Right lobe of liver (tissue), 6 donors: ENCODE results near the gene FARS2. TPM values are rescaled to one million over a fixed set of nuclear protein-coding genes. Genes with fewer than 3 reads are reported as not detected.

Experiments
- ATAC-seq, 4 donors: fragments of 200-7000 bp; cut with Tn5 transposase; one replicate each; pipeline ENCODE4 v1.9.1; 2020; ENCODE audit warnings: mild to moderate bottlenecking in 4 of 4, moderate library complexity in 4 of 4
- DNase-seq, 3 donors: peaks; one replicate each; pipeline ENCODE4 v3.0.0-alpha.2; 2020
- H3K27ac ChIP-seq, 3 donors: fragments of 200-600 bp; one replicate each; pipeline ENCODE4 v1.8.0; 2022
- H3K27me3 ChIP-seq, 2 donors: fragments of 200-600 bp; one replicate each; pipeline ENCODE4 v1.8.0; 2022
- H3K36me3 ChIP-seq, 4 donors: fragments of 200-600 bp; sonication (generic) in 1 of 4; one replicate each; pipeline versions ENCODE4 v1.5.1 to v1.8.0; 2017 to 2022; ENCODE audit warnings: control low read depth in 1 of 4
- H3K4me1 ChIP-seq, 4 donors: fragments of 200-600 bp; sonication (generic) in 1 of 4; one replicate each; pipeline versions ENCODE4 v1.5.1 to v1.8.0; 2017 to 2022; ENCODE audit warnings: control low read depth in 1 of 4
- H3K4me3 ChIP-seq, 3 donors: fragments of 200-600 bp; one replicate each; pipeline ENCODE4 v1.8.0; 2022
- H3K9me3 ChIP-seq, 4 donors: fragments of 200-600 bp; sonication (generic) in 1 of 4; one replicate each; pipeline versions ENCODE4 v1.5.1 to v1.8.0; 2017 to 2022; ENCODE audit warnings: control low read depth in 1 of 4
- CTCF ChIP-seq, 4 donors: fragments of 200-600 bp in 3 of 4; fragments of 450-650 bp in 1 of 4; IDR thresholded peaks; one replicate each; pipeline versions ENCODE4 v1.5.1 to v1.8.0; 2016 to 2022; ENCODE audit warnings: antibody characterized with exemption in 4 of 4, mild to moderate bottlenecking in 2 of 4
- POLR2A ChIP-seq: fragments of 450-650 bp; IDR thresholded peaks from one replicate; pipeline ENCODE4 v1.6.1; 2017; ENCODE audit warnings: antibody characterized with exemption, mild to moderate bottlenecking
- WGBS: methylation state at CpG from one replicate; pipeline ENCODE4 v1.1.6; 2018; ENCODE audit warnings: low coverage, low lambda C conversion rate; ENCODE audit not compliant: insufficient coverage; ENCODE audit errors: missing lambda C conversion rate; 5-methylcytosine and 5-hydroxymethylcytosine counted together
- intact Hi-C, 2 donors: fragments of 100-400 bp; cut with DNase I; formaldehyde crosslinking; loops; one replicate each; pipeline versions ENCODE4 v1.11.2 to v1.14.1; 2022
- total RNA-seq, 6 experiments: library from RNA; depleted of rRNA in 2 of 6; stranded (reverse); fragments of >200 nt in 2 of 6; fragmentation: NEBNext Ultra II Directional in 3 of 6; extraction: Animal tissue kit (Norgen Biotek cat#: 25700) in 3 of 6; gene quantifications; one replicate each; pipeline versions ENCODE4 v1.1.0 to v1.2.4, GENCODE V29; 2016 to 2023
- donor health status: DM: no; HTN: yes; CAD: no.
- donor health status: DM: no; HTN: no; CAD: no.
- donor health status: DM: no; HTN: no; CAD: no.
- donor health status: DM: no; HTN: yes; CAD: no.
- donor health status: DM: no; HTN: yes; CAD: no.

The FARS2 gene
- total RNA-seq, 6 experiments from 2014 or later, result 7.2 to 12.9 (median 11.7) TPM

DNA sequence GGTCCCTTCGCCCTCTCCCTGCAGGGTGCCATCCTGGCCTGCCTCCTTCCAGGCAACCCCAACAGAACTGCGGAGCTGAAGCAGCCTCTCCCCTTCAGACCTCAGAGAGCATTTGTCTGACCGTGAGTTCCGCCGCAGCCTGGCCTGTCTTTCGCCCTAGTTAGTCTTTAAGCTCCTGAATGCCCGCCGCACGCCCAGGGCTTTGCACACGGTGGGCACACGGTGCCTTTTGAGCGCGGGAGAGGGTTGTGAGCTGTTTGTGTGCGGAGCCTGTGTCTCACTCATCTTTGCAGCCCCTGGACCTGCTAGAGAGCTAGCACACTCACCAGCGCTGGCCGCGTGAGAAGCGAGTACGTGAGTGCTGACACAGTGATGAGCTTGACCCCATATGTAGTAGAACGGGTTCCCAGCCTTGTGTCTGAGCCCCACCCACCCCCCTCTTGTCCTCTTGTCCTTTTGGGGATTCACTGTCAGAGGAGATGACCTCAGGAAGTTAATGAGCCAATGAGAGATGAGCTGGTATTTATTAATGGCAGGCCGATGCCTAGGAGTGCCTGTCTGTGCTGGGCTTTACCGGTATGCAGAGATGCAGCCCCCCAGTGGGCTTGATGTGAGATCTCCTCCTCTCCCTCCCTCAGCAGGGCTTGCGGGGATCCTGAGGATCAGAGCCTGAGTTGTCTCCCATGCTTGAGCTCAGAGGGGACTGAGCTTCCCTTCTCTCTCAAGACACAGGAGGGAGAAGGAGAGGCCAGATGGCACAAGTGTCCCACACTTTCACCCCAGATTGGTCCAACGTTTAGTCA lies 249.2 kb downstream of the FARS2 start:
- no peak overlapping the region for H3K27ac ChIP-seq
- H3K27me3 ChIP-seq, result no peaks in the 10 kb centered on the region
- H3K9me3 ChIP-seq, result no peaks in the 10 kb centered on the region
- DNase-seq, result no peak
- ATAC-seq, result no peak
- intact Hi-C loops, result no loop called here
- no peaks in the 10 kb centered on the region for H3K36me3 ChIP-seq
- H3K4me3 ChIP-seq, result no peak overlapping the region
- TF ChIP-seq CTCF (IDR thresholded peaks at IDR 0.05) (no peak), POLR2A (no peak)
- 99% methylated on average over 7 of the region's 24 CpGs for WGBS
- no peaks in the 10 kb centered on the region for H3K4me1 ChIP-seq

- Histone ChIP-seq H3K27me3 (no peaks in the 10 kb centered on the region), H3K27ac (no peak overlapping the region), H3K9me3 (no peaks in the 10 kb centered on the region), H3K4me3 (no peak overlapping the region), H3K36me3 (no peaks in the 10 kb centered on the region), H3K4me1 (no peaks in the 10 kb centered on the region)
- ATAC-seq, result peak in 2 of 4 donors; percentile 13 to 20
- intact Hi-C loops, result no loop called here
- no peak for DNase-seq
- TF ChIP-seq POLR2A (no peak), CTCF (IDR thresholded peaks at IDR 0.05) (no peak)
- WGBS, result 43% methylated on average over 3 of the region's 3 CpGs
Observed at GRCh38 chr6:5511954-5512353, 250.6 kb downstream of the FARS2 start.

DNA sequence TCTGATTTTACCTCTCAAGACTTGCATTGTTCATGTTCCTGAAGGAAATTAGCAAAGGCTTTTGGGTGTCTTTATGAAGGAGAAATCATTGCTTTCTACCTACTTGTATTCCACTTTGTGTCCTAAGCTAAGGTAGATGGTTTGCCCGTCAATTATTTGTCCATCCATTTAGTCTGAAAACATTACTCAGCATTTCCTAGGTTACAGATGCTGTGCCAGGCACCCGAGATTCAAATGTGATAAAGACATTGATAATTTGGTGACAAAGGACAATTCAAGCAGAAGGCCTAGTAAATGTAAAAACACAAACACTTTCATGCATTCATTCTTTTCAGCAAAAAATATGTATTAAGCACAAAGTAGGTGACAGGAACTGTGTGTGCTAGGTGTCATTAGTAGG lies 251.1 kb downstream of the FARS2 start:
- Histone ChIP-seq H3K36me3 (no peaks in the 10 kb centered on the region), H3K9me3 (no peaks in the 10 kb centered on the region), H3K4me1 (no peaks in the 10 kb centered on the region), H3K27me3 (no peaks in the 10 kb centered on the region), H3K27ac (no peak overlapping the region), H3K4me3 (no peak overlapping the region)
- WGBS, result 55% methylated on average over 2 of the region's 2 CpGs
- no peak for DNase-seq
- intact Hi-C loops, result no loop called here
- ATAC-seq, result no peak
- no peak for TF ChIP-seq POLR2A
- TF ChIP-seq CTCF (IDR thresholded peaks at IDR 0.05), result no peak

GRCh38 chr6:5513408-5513807 lies 252.1 kb downstream of the FARS2 start:
- WGBS, result 91% methylated on average over 4 of the region's 6 CpGs
- Histone ChIP-seq H3K4me3 (no peak overlapping the region), H3K36me3 (no peaks in the 10 kb centered on the region), H3K4me1 (no peaks in the 10 kb centered on the region), H3K27me3 (no peaks in the 10 kb centered on the region), H3K27ac (no peak overlapping the region), H3K9me3 (no peaks in the 10 kb centered on the region)
- intact Hi-C loops, result no loop called here
- no peak for DNase-seq
- ATAC-seq, result no peak
- TF ChIP-seq CTCF (IDR thresholded peaks at IDR 0.05) (no peak), POLR2A (no peak)
